Neutrophil (primary cell): Measurements from ENCODE around the gene MELK.

ENCODE experiments used
- H3K27ac ChIP-seq: fragments of 200-600 bp; sonication (generic); 2 replicates; pipeline ENCODE4 v1.5.1; 2016; ENCODE audit warnings: mild to moderate bottlenecking, moderate library complexity
- H3K27me3 ChIP-seq: fragments of 200-600 bp; sonication (generic); 2 replicates; pipeline ENCODE4 v1.6.0; 2016; ENCODE audit warnings: mild to moderate bottlenecking
- H3K36me3 ChIP-seq: fragments of 200-600 bp; sonication (generic); 2 replicates; pipeline ENCODE4 v1.5.1; 2017
- H3K4me1 ChIP-seq, 2 experiments: fragments of 200-600 bp in 1 of 2; sonication (generic) in 1 of 2; 1 replicate in 1 of 2; 2 replicates in 1 of 2; pipeline versions ENCODE4 v1.5.1 to v1.6.1; 2013 to 2016; ENCODE audit warnings: low read depth in 1 of 2, low read length in 1 of 2, mild to moderate bottlenecking in 1 of 2, moderate library complexity in 1 of 2; ENCODE audit not compliant: control insufficient read depth in 1 of 2, insufficient read depth in 1 of 2
- H3K4me3 ChIP-seq, 2 experiments: fragments of 200-600 bp in 1 of 2; sonication (generic) in 1 of 2; 1 replicate in 1 of 2; 2 replicates in 1 of 2; pipeline ENCODE4 v1.5.1; 2013 to 2016; ENCODE audit warnings: low read depth in 1 of 2, low read length in 1 of 2, mild to moderate bottlenecking in 1 of 2, moderate library complexity in 1 of 2
- H3K9me3 ChIP-seq: fragments of 200-600 bp; sonication (generic); 2 replicates; pipeline ENCODE4 v1.5.1; 2016
- CTCF ChIP-seq: fragments of 200-600 bp; sonication (generic); IDR thresholded peaks from 2 replicates; pipeline ENCODE4 v1.5.1; 2016; ENCODE audit warnings: antibody characterized with exemption

Gene MELK

GRCh38 chr9:36676778-36677485 is 104.2 kb downstream of the MELK start:
- no peak for TF ChIP-seq CTCF
- Histone ChIP-seq H3K4me3 (no peak overlapping the region), H3K9me3 (no peaks in the 10 kb centered on the region), H3K27ac (no peak overlapping the region), H3K36me3 (peaks cover 33% of the 10 kb centered on the region), H3K4me1 (no peaks in the 10 kb centered on the region), H3K27me3 (no peaks in the 10 kb centered on the region)

- no peak for TF ChIP-seq CTCF
Observed at GRCh38 chr9:36677611-36678010, 104.9 kb downstream of the MELK start.

GRCh38 chr9:36679710-36680109 is 107.0 kb downstream of the MELK start:
- H3K4me1 ChIP-seq = no peaks in the 10 kb centered on the region
- no peak for TF ChIP-seq CTCF

More at GRCh38 chr9:36677611-36678010, 104.9 kb downstream of the MELK start:
- Histone ChIP-seq H3K27me3 (no peaks in the 10 kb centered on the region), H3K4me3 (no peak overlapping the region), H3K4me1 (no peaks in the 10 kb centered on the region), H3K9me3 (no peaks in the 10 kb centered on the region), H3K27ac (no peak overlapping the region), H3K36me3 (peaks cover 29% of the 10 kb centered on the region)

GRCh38 chr9:36686471-36686870 is 113.8 kb downstream of the MELK start:
- no peak overlapping the region for H3K27ac ChIP-seq
- H3K27me3 ChIP-seq = no peaks in the 10 kb centered on the region
- H3K36me3 ChIP-seq = no peaks in the 10 kb centered on the region
- no peaks in the 10 kb centered on the region for H3K9me3 ChIP-seq
- no peak for TF ChIP-seq CTCF
- H3K4me1 ChIP-seq = no peaks in the 10 kb centered on the region
- no peak overlapping the region for H3K4me3 ChIP-seq

More at GRCh38 chr9:36679710-36680109, 107.0 kb downstream of the MELK start:
- H3K27me3 ChIP-seq = no peaks in the 10 kb centered on the region
- H3K36me3 ChIP-seq = peaks cover 20% of the 10 kb centered on the region
- H3K4me3 ChIP-seq = no peak overlapping the region
- no peaks in the 10 kb centered on the region for H3K9me3 ChIP-seq
- no peak overlapping the region for H3K27ac ChIP-seq

- Histone ChIP-seq H3K27me3 (peaks cover 6% of the 10 kb centered on the region), H3K4me1 (no peaks in the 10 kb centered on the region), H3K4me3 (no peak overlapping the region), H3K27ac (no peak overlapping the region), H3K36me3 (no peaks in the 10 kb centered on the region), H3K9me3 (no peaks in the 10 kb centered on the region)
- TF ChIP-seq CTCF = no peak
Observed at GRCh38 chr9:36690412-36691168, 117.9 kb downstream of the MELK start.
